Ramos (cell line): ENCODE results near the gene KAZN.

Source experiments
- in situ Hi-C: fragments of 300-500 bp; cut with MboI; formaldehyde crosslinking; loops from one replicate; pipeline ENCODE4 v1.14.3; 2022; ENCODE audit warnings: low sequenced_read_pairs; ENCODE audit not compliant: unreplicated experiment

KAZN gene

GRCh38 chr1:15101801-15102200, 503.3 kb downstream of the KAZN start:
- in situ Hi-C loops: no loop called here

- in situ Hi-C loops: no loop called here
Observed at GRCh38 chr1:15102646-15103045, 504.2 kb downstream of the KAZN start.

GRCh38 chr1:15103211-15103610, 504.7 kb downstream of the KAZN start:
- in situ Hi-C loops: no loop called here

GRCh38 chr1:15103906-15104305, 505.4 kb downstream of the KAZN start:
- in situ Hi-C loops: no loop called here

- in situ Hi-C loops: no loop called here
Observed at GRCh38 chr1:15104768-15105167, 506.3 kb downstream of the KAZN start.

GRCh38 chr1:15106608-15107007, 508.1 kb downstream of the KAZN start:
- in situ Hi-C loops: no loop called here

- in situ Hi-C loops: no loop called here
Observed at GRCh38 chr1:15107058-15107687, 508.7 kb downstream of the KAZN start.

- in situ Hi-C loops: no loop called here
Observed at GRCh38 chr1:15107911-15108310, 509.4 kb downstream of the KAZN start.

- in situ Hi-C loops: no loop called here
Observed at GRCh38 chr1:15110128-15110866, 511.8 kb downstream of the KAZN start.

- in situ Hi-C loops: no loop called here
Observed at GRCh38 chr1:15110867-15111230, 512.4 kb downstream of the KAZN start.

- in situ Hi-C loops: no loop called here
Observed at GRCh38 chr1:15113146-15113545, 514.7 kb downstream of the KAZN start.

- in situ Hi-C loops: no loop called here
Observed at GRCh38 chr1:15114884-15115283, 516.4 kb downstream of the KAZN start.

- in situ Hi-C loops: no loop called here
Observed at GRCh38 chr1:15115542-15116330, 517.3 kb downstream of the KAZN start.

- in situ Hi-C loops: no loop called here
Observed at GRCh38 chr1:15116966-15117365, 518.5 kb downstream of the KAZN start.

GRCh38 chr1:15117671-15118325, 519.3 kb downstream of the KAZN start:
- in situ Hi-C loops: no loop called here

GRCh38 chr1:15118579-15118978, 520.1 kb downstream of the KAZN start:
- in situ Hi-C loops: no loop called here

- in situ Hi-C loops: no loop called here
Observed at GRCh38 chr1:15120251-15120945, 521.9 kb downstream of the KAZN start.

GRCh38 chr1:15122331-15122730, 523.8 kb downstream of the KAZN start:
- in situ Hi-C loops: no loop called here

GRCh38 chr1:15123270-15123669, 524.8 kb downstream of the KAZN start:
- in situ Hi-C loops: no loop called here

- in situ Hi-C loops: no loop called here
Observed at GRCh38 chr1:15123925-15124324, 525.4 kb downstream of the KAZN start.
